DLD1 (cell line): ENCODE measurements around the gene CCDC13.
"Not testable (repeated sequence)": the region's sequence is repeated elsewhere in the genome, so short reads cannot be mapped to it uniquely, and the experiment has no call there.

Source experiments
- in situ Hi-C: cut with HindIII; loops from 2 replicates; pipeline ENCODE4 v1.10.0; 2017; ENCODE audit warnings: low sequenced_read_pairs

Gene CCDC13, protein sequence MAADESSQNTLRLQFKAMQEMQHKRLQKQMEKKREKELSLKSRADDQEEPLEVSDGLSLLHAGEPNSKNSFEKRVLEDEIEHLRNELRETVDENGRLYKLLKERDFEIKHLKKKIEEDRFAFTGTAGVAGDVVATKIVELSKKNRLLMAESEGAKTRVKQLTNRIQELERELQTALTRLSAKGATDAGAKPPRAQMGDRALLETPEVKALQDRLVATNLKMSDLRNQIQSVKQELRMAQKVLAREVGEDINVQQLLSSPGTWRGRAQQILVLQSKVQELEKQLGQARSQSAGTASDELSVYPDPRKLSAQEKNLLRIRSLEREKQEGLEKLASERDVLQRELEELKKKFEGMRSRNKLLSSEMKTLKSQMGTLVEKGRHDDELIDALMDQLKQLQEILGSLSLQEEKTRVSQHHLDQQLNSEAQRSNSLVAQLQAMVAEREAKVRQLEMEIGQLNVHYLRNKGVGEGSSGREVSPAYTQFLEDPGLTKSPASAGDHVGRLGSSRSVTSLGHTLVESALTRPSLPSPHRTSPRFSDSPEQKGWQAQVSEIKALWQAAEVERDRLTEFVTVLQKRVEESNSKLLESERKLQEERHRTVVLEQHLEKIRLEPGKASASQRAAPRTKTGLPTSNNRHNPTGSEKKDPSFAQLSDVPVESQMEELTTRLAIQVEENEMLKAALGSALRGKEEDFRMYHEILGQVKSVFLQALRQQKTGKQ

DNA sequence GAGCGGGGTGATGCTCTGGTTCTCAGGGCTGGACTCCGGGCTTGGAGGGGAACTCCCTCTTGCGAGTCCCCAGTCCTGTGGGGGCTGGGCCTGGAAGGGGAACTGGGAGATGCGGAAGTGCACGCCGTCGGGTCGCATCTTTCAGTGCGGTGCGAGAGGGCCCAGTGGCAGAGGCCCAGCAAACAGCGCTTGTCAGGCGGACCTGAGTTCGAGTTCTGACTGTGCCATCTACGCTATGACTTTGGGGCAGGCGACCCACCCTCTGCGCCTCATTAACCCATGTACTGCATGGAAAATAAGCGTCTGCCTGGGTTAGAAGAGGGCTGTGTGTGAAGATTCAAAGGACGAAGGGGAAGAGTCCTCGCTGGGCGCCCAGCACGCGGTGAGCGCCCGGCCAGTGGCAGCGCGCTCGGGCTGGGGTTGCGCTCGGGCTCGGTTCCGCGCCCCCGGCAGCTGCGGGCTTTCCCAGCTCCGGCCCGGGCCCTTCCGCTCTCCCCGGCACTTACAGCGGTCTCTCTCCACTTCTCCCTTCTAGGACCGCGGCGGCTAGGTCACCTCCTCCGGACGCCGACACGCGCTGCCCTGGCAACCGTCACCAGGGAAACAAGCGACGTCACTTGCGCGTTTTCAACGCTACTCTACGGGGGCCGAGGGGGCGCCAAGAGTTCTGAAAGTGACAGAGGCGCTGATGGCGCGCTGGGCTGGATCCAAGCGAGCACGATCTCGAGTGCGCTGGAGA is at the start of gene CCDC13:
Gene CCDC13, minus strand, starts transcription at position 584 of the 739 bp plus-strand sequence. CDS start 14,908 bp downstream, outside the sequence.
- in situ Hi-C loops: loop anchor here (25.0 kb wide), 1 partner anchor 114 kb away; the partner anchor contains the start of gene CYP8B1

DNA sequence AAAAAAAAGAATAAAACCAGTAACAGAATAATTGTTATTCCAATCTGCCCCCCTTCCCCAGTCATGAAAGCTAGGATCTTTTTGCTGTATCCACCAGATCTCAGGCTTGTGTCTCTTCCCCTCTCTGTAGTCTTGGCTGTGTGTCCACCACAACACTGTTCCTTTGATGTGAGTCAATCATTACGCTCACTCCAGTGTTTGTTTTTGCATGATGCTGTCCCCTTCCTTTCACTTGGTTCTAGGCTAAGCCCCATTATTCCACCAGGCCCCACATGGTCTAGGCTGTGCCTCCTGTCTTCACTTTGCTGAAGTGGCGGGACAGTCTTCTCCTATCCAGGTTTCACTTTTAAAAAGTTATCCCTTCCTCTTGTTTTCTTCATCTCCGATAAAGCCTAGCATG is 49.8 kb upstream of the CCDC13 start:
- in situ Hi-C loops: no loop called here

GRCh38 chr3:42820746-42821051 is 47.6 kb upstream of the CCDC13 start:
- in situ Hi-C loops: no loop called here

DNA sequence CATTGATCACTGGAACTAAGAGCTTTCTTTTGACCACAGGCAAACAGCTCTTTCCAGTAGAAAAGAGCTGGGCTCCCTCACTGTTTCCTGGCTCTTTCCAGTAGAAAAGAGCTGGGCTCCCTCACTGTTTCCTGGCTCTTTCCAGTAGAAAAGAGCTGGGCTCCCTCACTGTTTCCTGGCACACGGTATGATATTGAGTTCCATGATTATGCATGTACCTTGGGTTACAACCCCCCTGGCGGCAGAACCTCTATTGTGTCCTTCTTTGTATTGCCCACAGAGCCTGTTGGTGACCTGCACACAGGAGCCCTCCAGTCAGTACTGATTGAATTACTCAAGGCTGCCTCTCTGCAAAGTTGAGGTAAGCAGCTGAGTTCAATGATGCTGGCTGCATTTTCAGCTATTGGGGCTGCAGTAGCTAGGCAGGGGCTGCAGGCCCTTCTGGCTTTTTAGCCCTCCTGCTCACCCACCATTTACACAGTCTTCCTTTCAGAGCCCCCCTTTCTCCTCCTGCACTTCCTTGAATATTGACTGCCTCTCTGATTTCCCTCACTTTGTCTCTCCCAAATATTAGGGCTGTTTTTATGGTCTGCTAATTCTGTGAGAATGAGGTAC is 46.4 kb upstream of the CCDC13 start:
- in situ Hi-C loops: no loop called here

GRCh38 chr3:42815826-42816225 is 42.8 kb upstream of the CCDC13 start:
- in situ Hi-C loops: no loop called here

- in situ Hi-C loops: no loop called here
Observed at GRCh38 chr3:42814914-42815507, 42.0 kb upstream of the CCDC13 start.

DNA sequence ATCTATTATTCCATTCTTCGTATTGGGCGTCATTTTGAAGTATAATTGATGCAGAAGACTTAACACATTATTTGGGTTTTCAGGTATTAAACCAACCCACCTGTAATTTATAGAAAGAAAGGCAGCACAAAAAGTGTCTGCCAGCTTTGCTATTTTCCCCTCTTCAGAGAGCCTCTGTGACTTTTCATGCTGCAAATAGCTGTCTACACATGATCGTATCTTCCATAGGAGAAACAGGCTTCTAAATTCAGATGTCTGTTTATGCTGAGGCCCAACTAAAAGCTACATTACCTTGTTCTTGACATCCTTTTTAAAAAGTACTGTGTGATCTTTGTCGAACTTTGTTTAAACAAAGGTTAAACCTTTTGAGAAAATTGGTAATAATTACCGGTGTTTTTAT is 41.2 kb upstream of the CCDC13 start:
- in situ Hi-C loops: no loop called here

DNA sequence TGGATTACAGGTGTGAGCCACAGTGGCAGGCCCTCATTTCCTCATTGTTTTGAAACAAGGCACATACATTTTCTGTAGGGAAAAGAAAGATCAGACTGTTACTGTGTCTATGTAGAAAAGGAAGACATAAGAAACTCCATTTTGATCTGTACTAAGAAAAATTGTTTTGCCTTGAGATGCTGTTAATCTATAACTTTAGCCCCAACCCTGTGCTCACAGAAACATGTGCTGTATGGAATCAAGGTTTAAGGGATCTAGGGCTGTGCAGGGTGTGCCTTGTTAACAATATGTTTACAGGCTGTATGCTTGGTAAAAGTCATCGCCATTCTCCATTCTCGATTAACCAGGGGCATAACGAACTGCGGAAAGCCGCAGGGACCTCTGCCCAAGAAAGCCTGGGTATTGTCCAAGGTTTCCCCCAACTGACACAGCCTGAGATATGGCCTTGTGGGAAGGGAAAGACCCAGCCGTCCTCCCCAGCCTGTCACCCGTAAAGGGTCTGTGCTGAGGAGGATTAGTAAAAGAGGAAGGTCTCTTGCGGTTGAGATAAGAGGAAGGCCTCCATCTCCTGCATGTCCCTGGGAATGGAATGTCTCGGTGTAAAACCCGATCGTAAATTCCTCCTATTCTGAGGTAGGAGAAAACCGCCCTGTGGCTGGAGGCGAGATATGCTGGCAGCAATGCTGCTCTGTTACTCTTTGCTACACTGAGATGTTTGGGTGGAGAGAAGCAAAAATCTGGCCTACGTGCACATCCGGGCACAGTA is 38.2 kb upstream of the CCDC13 start:
- in situ Hi-C loops: not testable (repeated sequence)

GRCh38 chr3:42810706-42811105 is 37.7 kb upstream of the CCDC13 start:
- in situ Hi-C loops: not testable (repeated sequence)

DNA sequence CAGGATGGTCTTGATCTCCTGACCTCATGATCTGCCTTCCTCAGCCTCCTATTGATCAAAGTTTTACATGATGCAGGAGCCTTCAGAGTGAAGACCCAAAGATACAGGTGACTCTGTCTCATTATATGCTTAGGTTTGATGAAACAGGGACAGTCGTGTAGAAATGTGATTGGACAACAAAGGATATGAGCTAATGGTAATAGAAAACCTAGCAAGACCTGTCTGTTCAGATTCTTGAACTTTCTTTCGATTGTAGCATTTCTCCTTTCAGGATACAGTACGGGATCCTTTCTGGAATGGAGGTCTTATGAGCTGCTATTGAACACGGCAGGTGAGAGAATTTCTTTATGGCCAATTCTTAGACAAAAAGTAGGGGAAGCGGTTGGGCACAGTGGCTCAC is 36.1 kb upstream of the CCDC13 start, which contains the start of gene ACKR2:
Gene ACKR2, plus strand, starts transcription at position 244 of the 400 bp plus-strand sequence. CDS start 55,058 bp downstream, outside the sequence.
- in situ Hi-C loops: no loop called here

DNA sequence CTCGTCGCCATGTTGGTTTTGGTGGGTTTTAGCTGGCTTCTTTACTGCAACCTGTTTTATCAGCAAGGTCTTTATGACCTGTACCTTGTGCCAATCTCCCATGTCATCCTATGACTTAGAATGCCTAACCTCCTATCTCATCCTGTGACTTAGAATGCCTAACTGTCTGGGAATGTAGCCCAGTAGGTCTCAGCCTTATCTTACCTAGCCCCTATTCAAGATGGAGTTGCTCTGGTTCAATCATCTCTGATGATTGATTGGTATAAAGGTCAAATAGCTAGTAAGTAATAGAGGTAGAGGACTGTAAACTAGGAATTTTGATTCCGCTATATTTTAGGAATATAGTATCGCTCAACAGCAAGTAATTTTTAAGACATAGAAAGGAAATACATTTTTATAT is 34.9 kb upstream of the CCDC13 start:
- in situ Hi-C loops: no loop called here

DNA sequence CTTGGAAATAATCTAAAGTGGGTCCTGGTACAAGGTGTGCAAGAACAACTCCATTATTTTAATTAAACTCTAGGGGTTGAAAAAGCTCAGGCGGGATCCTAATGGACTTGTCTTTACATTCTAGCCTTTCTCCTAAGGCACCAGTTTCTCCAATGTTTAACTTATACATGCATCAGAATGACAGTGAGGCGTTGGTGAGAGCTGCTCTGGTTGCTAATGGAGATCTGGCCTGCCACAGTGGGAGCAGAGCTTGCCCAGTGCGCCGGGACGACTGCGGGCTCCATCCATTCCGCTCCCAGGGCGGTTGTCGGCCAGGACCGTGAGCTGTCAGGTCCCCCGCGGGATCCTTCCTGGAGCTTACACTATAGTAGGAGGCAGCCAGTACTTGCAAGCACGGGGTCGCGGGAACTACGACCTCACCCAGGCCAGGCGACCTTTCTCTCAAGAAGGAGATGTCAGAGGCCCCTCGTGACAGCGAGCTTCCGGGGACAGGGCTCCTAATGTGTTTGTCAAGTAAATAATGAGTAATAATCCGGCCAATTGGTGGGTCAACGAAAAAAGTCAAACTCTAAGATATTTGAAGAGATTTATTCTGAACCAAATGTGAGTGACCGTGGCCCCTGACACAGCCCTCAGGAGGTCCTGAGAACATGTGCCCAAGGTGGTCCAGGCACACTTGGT is 32.2 kb upstream of the CCDC13 start:
- in situ Hi-C loops: no loop called here

DNA sequence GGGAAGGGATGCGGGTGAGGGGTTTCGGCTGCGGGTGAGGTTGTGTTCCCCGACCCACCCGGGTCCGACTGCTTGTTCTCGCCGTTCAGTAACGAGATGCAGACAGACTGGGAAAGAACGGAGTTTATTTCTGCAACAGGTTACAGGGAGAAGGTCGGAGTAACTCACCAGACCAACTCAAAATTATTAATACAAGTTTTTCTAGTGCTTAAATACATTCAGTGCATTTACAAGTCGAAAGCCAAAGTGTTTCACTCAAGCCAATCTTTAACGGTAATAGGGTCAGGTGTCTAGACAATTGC is 31.7 kb upstream of the CCDC13 start:
- in situ Hi-C loops: no loop called here

- in situ Hi-C loops: no loop called here
Observed at GRCh38 chr3:42804106-42804830, 31.2 kb upstream of the CCDC13 start, which contains the start of gene HIGD1A. Gene HIGD1A, minus strand, starts transcription at chr3:42804490. Its CDS starts 10,237 bp downstream, at chr3:42794253.

DNA sequence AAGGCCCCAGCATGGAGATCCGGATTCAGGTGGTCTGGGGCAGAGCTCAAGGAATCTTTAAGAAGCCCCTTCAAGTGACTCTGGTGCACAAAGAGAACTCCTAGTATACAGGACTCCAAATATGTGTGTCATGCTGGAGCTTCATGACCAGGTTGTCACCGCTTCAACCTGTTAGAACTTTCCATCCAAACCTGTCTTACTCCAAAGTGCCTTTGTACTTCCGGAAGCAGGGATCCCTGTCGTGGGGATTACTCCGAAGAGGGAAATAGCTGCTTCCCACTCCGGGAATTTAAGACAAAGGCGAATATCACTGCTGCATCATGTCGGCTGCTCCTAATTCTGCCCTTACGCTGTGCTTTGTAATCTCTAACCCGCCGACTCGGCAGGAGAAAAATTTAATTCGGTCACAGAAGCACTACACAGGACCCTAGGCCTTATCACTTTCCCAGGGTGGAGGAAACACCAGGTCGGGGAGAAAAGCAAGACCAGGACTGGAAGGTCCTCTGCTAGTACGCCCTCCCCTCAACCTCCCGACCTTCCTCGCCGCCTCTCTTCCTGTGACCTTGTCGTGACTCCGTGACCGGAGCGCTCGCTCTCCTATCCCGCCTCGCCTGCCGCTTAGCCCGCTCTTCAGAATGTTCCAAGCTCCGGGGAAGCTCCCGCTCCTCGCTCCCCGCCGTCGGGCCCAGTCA is 30.5 kb upstream of the CCDC13 start:
- in situ Hi-C loops: no loop called here

GRCh38 chr3:42802876-42803413 is 29.9 kb upstream of the CCDC13 start:
- in situ Hi-C loops: no loop called here

DNA sequence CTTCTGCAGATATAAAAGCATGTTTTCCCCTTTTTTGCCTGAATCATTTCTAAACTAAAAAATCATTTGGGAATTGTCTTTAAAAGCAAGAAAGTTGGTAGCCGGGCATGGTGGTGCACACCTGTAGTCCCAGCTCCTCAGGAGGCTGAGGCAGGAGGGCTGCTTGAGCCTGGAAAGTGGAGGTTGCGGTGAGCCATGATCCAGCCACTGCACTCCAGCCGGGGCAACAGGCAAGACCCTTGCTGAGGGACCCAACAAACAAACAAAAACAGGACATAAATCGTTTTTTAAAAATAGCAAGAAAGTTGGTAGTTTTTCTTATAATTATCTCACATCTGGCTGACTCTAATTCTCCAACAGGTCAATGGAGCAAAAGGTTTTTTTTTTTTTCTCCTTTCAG is 28.7 kb upstream of the CCDC13 start:
- in situ Hi-C loops: no loop called here

- in situ Hi-C loops: no loop called here
Observed at GRCh38 chr3:42801048-42801620, 28.1 kb upstream of the CCDC13 start.
